ENCODE results near the gene SIX5.

SIX5 gene

GRCh38 chr19:45779231-45780145 is 10.4 kb upstream of the SIX5 start:
- Histone ChIP-seq H3K27me3 (no peaks in the 10 kb centered on the region), H3K36me3 (peaks cover 13% of the 10 kb centered on the region), H3K9me3 (no peaks in the 10 kb centered on the region), H3K4me3 (ENCODE audit: low read depth, low read length) (peak overlapping the region; percentile 40), H3K4me1 (peaks cover 14% of the 10 kb centered on the region)
- TF ChIP-seq CTCF (IDR thresholded peaks at IDR 0.05; ENCODE audit: low read depth, low read length): peak; percentile 73
- DNase-seq: peak; percentile 96

- H3K9me3 ChIP-seq: no peaks in the 10 kb centered on the region
- H3K36me3 ChIP-seq: peaks cover 13% of the 10 kb centered on the region
- H3K4me1 ChIP-seq: peaks cover 14% of the 10 kb centered on the region
- no peaks in the 10 kb centered on the region for H3K27me3 ChIP-seq
- H3K4me3 ChIP-seq (ENCODE audit: low read depth, low read length): no peak overlapping the region
- TF ChIP-seq CTCF (IDR thresholded peaks at IDR 0.05; ENCODE audit: low read depth, low read length): no peak
- DNase-seq: no peak
Observed at GRCh38 chr19:45778010-45778661, 9.1 kb upstream of the SIX5 start.

DNA sequence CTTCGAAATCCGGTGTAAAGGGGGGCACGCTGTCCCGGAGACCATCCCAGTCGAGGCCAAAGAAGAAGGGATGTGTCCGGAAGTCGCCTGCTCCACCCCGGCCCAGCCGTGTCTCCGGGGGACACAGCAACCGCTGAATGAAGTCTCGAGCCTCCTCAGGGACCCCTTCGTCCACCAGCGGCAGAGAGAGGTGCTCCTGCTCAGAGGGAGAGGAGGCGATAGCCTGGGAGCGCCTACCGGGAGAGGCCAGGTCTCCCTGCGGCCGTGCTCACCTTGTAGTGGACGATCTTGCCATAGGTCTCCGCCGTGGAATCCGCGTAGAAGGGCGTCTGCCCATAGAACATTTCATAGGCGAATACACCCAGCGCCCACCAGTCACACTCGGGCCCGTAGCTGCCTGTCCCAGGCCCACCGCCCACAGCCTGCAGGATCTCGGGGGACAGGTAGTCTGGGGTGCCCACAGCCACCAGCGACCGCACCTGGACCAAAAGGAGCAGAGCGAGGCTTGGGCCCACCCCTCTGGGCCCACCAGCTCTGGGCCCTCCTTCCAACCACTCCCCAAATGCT is 8.4 kb upstream of the SIX5 start:
- DNase-seq: no peak
- no peaks in the 10 kb centered on the region for H3K9me3 ChIP-seq
- peaks cover 13% of the 10 kb centered on the region for H3K36me3 ChIP-seq
- H3K4me3 ChIP-seq (ENCODE audit: low read depth, low read length): no peak overlapping the region
- no peaks in the 10 kb centered on the region for H3K27me3 ChIP-seq
- H3K4me1 ChIP-seq: peaks cover 15% of the 10 kb centered on the region
- no peak for TF ChIP-seq CTCF (IDR thresholded peaks at IDR 0.05; ENCODE audit: low read depth, low read length)

DNA sequence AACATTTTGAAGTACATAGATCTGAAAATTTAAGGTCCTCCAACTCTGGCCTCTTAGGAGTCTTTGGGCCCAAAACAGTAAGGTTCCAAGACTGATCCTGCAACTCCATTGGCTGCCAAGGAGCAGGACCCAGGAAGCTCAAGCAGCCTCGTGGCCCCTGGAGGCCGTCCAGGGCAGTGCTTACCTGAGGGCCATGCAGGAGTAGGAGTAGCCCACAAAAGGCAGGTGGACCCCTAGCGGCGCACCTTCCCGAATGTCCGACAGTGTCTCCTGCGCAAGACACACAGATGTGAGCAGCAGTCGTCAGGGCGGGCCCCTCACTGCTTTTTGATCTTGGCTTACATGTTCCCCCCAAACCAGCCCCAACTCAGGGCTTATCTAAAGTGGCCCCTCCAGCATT is 5.7 kb upstream of the SIX5 start:
- Histone ChIP-seq H3K27me3 (no peaks in the 10 kb centered on the region), H3K9me3 (no peaks in the 10 kb centered on the region), H3K4me3 (ENCODE audit: low read depth, low read length) (no peak overlapping the region), H3K36me3 (peaks cover 13% of the 10 kb centered on the region), H3K4me1 (peaks cover 9% of the 10 kb centered on the region)
- TF ChIP-seq CTCF (IDR thresholded peaks at IDR 0.05; ENCODE audit: low read depth, low read length): no peak
- no peak for DNase-seq

- no peak for TF ChIP-seq CTCF (IDR thresholded peaks at IDR 0.05; ENCODE audit: low read depth, low read length)
- H3K36me3 ChIP-seq: peaks cover 13% of the 10 kb centered on the region
- DNase-seq: no peak
- no peaks in the 10 kb centered on the region for H3K9me3 ChIP-seq
- peaks cover 8% of the 10 kb centered on the region for H3K4me1 ChIP-seq
- H3K27me3 ChIP-seq: peaks cover under 1% of the 10 kb centered on the region
- no peak overlapping the region for H3K4me3 ChIP-seq (ENCODE audit: low read depth, low read length)
Observed at GRCh38 chr19:45773384-45773783, 4.3 kb upstream of the SIX5 start.

Data from BE2C (cell line).